GM23248 (cell line): ENCODE results near the gene IFT25. TPM values are rescaled to one million over a fixed set of nuclear protein-coding genes. Genes with fewer than 3 reads are reported as not detected.

Experiments
- DNase-seq: peaks from one replicate; pipeline ENCODE4 v3.0.0-alpha.2; 2015
- H2AFZ ChIP-seq: fragments of 200-600 bp; sonication (generic); 2 replicates; pipeline ENCODE4 v1.6.1; 2016; ENCODE audit warnings: antibody characterized with exemption
- H3F3A ChIP-seq: fragments of 200-600 bp; sonication (generic); 2 replicates; pipeline ENCODE4 v1.6.1; 2016; ENCODE audit warnings: mild to moderate bottlenecking, antibody characterized with exemption, mixed run types; ENCODE audit not compliant: insufficient read depth
- H3K27ac ChIP-seq: fragments of 200-600 bp; sonication (generic); 2 replicates; pipeline ENCODE4 v1.5.1; 2016; ENCODE audit warnings: mild to moderate bottlenecking
- H3K27me3 ChIP-seq: fragments of 200-600 bp; sonication (generic); replicated peaks from 2 replicates; pipeline ENCODE4 v1.6.1; 2016; ENCODE audit warnings: mild to moderate bottlenecking; ENCODE audit not compliant: insufficient read depth
- H3K36me3 ChIP-seq: fragments of 200-600 bp; sonication (generic); 2 replicates; pipeline ENCODE4 v1.6.1; 2016; ENCODE audit warnings: low read depth, mild to moderate bottlenecking
- H3K4me1 ChIP-seq: fragments of 200-600 bp; sonication (generic); 2 replicates; pipeline ENCODE4 v1.6.1; 2016; ENCODE audit warnings: mild to moderate bottlenecking; ENCODE audit not compliant: insufficient read depth
- H3K4me2 ChIP-seq: fragments of 200-600 bp; sonication (generic); one replicate; pipeline ENCODE4 v1.6.1; 2016; ENCODE audit warnings: mild to moderate bottlenecking; ENCODE audit not compliant: unreplicated experiment
- H3K4me3 ChIP-seq: fragments of 200-600 bp; sonication (generic); 2 replicates; pipeline ENCODE4 v1.5.1; 2016; ENCODE audit warnings: mild to moderate bottlenecking
- H3K79me2 ChIP-seq: fragments of 200-600 bp; sonication (generic); 2 replicates; pipeline ENCODE4 v1.6.1; 2016; ENCODE audit warnings: mild to moderate bottlenecking; ENCODE audit not compliant: insufficient read depth
- H3K9ac ChIP-seq: fragments of 200-600 bp; sonication (generic); 2 replicates; pipeline ENCODE4 v1.6.1; 2016; ENCODE audit warnings: mild to moderate bottlenecking
- H3K9me2 ChIP-seq: fragments of 200-600 bp; sonication (generic); 2 replicates; pipeline ENCODE4 v1.6.1; 2016; ENCODE audit warnings: mixed run types, mild to moderate bottlenecking, moderate library complexity; ENCODE audit not compliant: insufficient read depth
- H3K9me3 ChIP-seq: fragments of 200-600 bp; sonication (generic); one replicate; pipeline ENCODE4 v1.6.1; 2017; ENCODE audit warnings: low read depth
- H4K20me1 ChIP-seq: fragments of 200-600 bp; sonication (generic); 2 replicates; pipeline ENCODE4 v1.6.0; 2016; ENCODE audit not compliant: insufficient read depth
- EZH2 ChIP-seq: fragments of 200-600 bp; sonication (generic); IDR thresholded peaks from 2 replicates; pipeline ENCODE4 v1.6.1; 2018; ENCODE audit warnings: antibody characterized with exemption, mild to moderate bottlenecking; ENCODE audit not compliant: insufficient read depth, poor library complexity, severe bottlenecking
- EZH2phosphoT487 ChIP-seq: fragments of 200-600 bp; sonication (generic); IDR thresholded peaks from 2 replicates; pipeline ENCODE4 v1.6.1; 2018; ENCODE audit warnings: antibody characterized with exemption, moderate library complexity, mild to moderate bottlenecking, low read depth; ENCODE audit not compliant: insufficient read depth
- WGBS, 2 experiments: methylation state at CpG; one replicate each; pipeline ENCODE4 v1.1.6; 2015 to 2017; ENCODE audit warnings: low lambda C conversion rate in 2 of 2, low coverage in 1 of 2; ENCODE audit errors: missing lambda C conversion rate in 2 of 2; 5-methylcytosine and 5-hydroxymethylcytosine counted together
- in situ Hi-C: fragments of 300-500 bp; cut with MboI; formaldehyde crosslinking; loops from 2 replicates; pipeline ENCODE4 v1.15.0; 2020
- polyA plus RNA-seq: library from polyadenylated mRNA; unstranded; fragments of >200 nt; fragmentation: Nextera tagmentation; extraction: Ambion mirVana; gene quantifications from 2 replicates; pipeline ENCODE4 v1.2.1, GENCODE V29; 2016
- total RNA-seq: library from RNA; depleted of rRNA; stranded (reverse); fragments of >200 nt; shearing (Covaris generic); gene quantifications from 2 replicates; pipeline ENCODE4 v1.2.3, GENCODE V29; 2014

The IFT25 gene
- total and polyA plus RNA-seq, 2 experiments from 2014 or later = 18.4 to 65.2 TPM

GRCh38 chr1:53946252-53947171, 1.0 kb upstream of the IFT25 start, which contains the start of gene LRRC42:
LRRC42 (plus strand) TSS chr1:53946350; CDS start chr1:53952000, 5,650 bp downstream.
- Histone ChIP-seq H3K4me1 (peaks cover 25% of the 10 kb centered on the region), H4K20me1 (no peaks in the 10 kb centered on the region), H3K27ac (peak within 1 kb of the TSS; percentile 86), H3K27me3 (no peaks in the 10 kb centered on the region), H3K9me2 (peaks cover 6% of the 10 kb centered on the region; the same call in 1 of the 2 replicates), H3K79me2 (peaks cover 92% of the 10 kb centered on the region), H3K9me3 (no peaks in the 10 kb centered on the region), H2AFZ (peak within 1 kb of the TSS; percentile 98), H3F3A (no peaks in the 10 kb centered on the region), H3K36me3 (no peaks in the 10 kb centered on the region), H3K9ac (peak within 1 kb of the TSS; percentile 95), H3K4me3 (peak within 1 kb of the TSS; percentile 97), H3K4me2 (peak within 1 kb of the TSS; percentile 92)
- in situ Hi-C loops = no loop called here
- TF ChIP-seq EZH2 = no peak
- 1 to 2% methylated on average over 16 to 55 of the region's 58 CpGs for WGBS, 2 experiments
- DNase-seq = peak; percentile 94

GRCh38 chr1:53945183-53945432, 391 bp downstream of the IFT25 start:
- H3K4me1 ChIP-seq = peaks cover 25% of the 10 kb centered on the region
- peak; percentile 71 for DNase-seq
- H3K4me3 ChIP-seq = peak overlapping the region; percentile 97
- peaks cover 6% of the 10 kb centered on the region; the same call in 1 of the 2 replicates for H3K9me2 ChIP-seq
- 0% methylated on average over 16 of the region's 16 CpGs for WGBS, 2 experiments
- in situ Hi-C loops = no loop called here
- H3K79me2 ChIP-seq = peaks cover 89% of the 10 kb centered on the region
- no peaks in the 10 kb centered on the region for H3K9me3 ChIP-seq
- no peaks in the 10 kb centered on the region for H4K20me1 ChIP-seq
- H3K9ac ChIP-seq = peak overlapping the region; percentile 95
- H3K27me3 ChIP-seq = no peaks in the 10 kb centered on the region
- H3K36me3 ChIP-seq = no peaks in the 10 kb centered on the region
- H3K27ac ChIP-seq = peak overlapping the region; percentile 86
- no peak for TF ChIP-seq EZH2
- TF ChIP-seq EZH2phosphoT487 = no peak
- peak overlapping the region; percentile 92 for H3K4me2 ChIP-seq
- H2AFZ ChIP-seq = peak overlapping the region; percentile 98
- 0 out of 2 replicates have a peak, but pooled peaks cover 3% of the 10 kb centered on the region for H3F3A ChIP-seq

DNA sequence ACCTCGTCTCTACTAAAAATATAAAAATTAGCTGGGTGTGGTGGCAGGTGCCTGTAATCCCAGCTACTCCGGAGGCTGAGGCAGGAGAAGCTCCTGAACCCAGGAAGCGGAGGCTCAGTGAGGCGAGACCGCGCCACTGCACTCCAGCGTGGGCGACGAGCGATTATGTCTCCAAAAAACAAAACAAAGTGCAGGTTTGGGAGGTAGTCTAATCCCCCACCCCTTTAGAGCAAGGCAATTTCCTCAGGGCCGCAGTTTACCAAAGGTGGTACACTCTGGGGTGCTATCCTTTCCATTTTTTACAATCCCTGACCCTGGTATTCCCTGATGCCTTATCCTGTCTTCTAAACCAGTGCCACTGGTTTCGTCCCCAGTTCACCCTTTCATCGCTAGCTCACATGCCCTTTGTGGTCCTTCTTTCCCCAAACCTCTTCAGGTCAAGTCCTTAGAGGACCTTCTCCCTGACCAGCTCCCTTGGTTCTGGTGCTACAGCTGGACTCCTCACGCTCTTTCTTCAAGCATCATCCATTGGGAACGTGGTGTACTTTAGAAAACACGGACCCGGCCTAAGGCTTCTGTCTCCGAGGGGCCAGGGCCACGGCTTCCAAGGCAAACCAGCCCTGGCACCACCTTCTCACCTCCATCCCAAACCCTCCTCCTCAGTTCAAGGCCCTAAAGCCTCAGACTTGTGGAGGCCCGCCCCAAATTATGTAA, 873 bp downstream of the IFT25 start:
- Histone ChIP-seq H3K4me3 (peak overlapping the region; percentile 97), H2AFZ (peak overlapping the region; percentile 98), H3K36me3 (no peaks in the 10 kb centered on the region), H3K9me2 (peaks cover 6% of the 10 kb centered on the region; the same call in 1 of the 2 replicates), H3K79me2 (peaks cover 88% of the 10 kb centered on the region), H3F3A (peaks cover 7% of the 10 kb centered on the region; the same call in 1 of the 2 replicates), H3K9me3 (no peaks in the 10 kb centered on the region), H3K4me2 (peak overlapping the region; percentile 92), H3K4me1 (peaks cover 25% of the 10 kb centered on the region), H3K27ac (peak overlapping the region; percentile 86), H4K20me1 (no peaks in the 10 kb centered on the region), H3K9ac (peak overlapping the region; percentile 95), H3K27me3 (no peaks in the 10 kb centered on the region)
- in situ Hi-C loops = no loop called here
- DNase-seq = peak; percentile 51
- 57 to 60% methylated on average over 20 of the region's 20 CpGs for WGBS, 2 experiments
- no peak for TF ChIP-seq EZH2
- TF ChIP-seq EZH2phosphoT487 = no peak

DNA sequence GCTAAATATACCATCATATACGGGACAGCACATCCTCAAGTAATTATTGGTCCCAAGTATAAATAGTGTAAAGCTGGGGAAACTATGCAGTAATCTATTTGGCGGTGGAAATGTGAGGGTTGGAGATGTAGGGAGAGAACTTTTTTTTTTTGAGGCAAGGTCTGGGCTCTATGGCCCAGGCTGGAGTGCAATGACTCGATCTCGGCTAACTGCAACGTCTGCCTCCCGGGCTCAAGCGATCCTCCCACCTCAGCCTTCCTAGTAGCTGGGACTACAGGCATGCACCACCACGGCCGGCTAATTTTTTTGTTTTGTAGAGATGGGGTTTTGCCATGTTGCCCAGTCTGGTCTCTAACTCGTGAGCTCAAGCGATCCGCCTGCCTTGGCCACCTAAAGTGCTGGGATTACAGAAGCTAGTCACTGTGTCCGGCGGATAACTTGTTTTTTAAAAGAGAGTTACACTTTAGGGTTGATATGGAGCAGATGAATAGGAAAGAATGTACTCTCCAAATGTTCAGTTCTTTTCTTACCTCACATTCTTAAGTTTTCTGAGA, 1.9 kb downstream of the IFT25 start:
- Histone ChIP-seq H3K4me2 (no peak overlapping the region), H3K9ac (no peak overlapping the region), H3F3A (peaks cover 14% of the 10 kb centered on the region; the same call in 1 of the 2 replicates), H3K27ac (no peak overlapping the region), H3K27me3 (no peaks in the 10 kb centered on the region), H3K36me3 (no peaks in the 10 kb centered on the region), H3K9me3 (no peaks in the 10 kb centered on the region), H4K20me1 (no peaks in the 10 kb centered on the region), H3K4me1 (peaks cover 23% of the 10 kb centered on the region), H3K9me2 (peaks cover 6% of the 10 kb centered on the region; the same call in 1 of the 2 replicates), H3K4me3 (no peak overlapping the region), H2AFZ (no peak overlapping the region), H3K79me2 (peaks cover 78% of the 10 kb centered on the region)
- in situ Hi-C loops = no loop called here
- WGBS, 2 experiments = 96 to 98% methylated on average over 14 of the region's 14 CpGs
- TF ChIP-seq EZH2phosphoT487 (no peak), EZH2 (no peak)
- DNase-seq = no peak
